Endothelial cell of umbilical vein (primary cell): ENCODE results near the gene KIAA1217.

Source experiments
- CTCF ChIP-seq, 2 donors: IDR thresholded peaks; 1 replicate in 1 of 2; 2 replicates in 1 of 2; pipeline ENCODE4 v1.5.1; 2011; ENCODE audit warnings: low read length in 2 of 2, mild to moderate bottlenecking in 2 of 2, moderate library complexity in 2 of 2, control low read depth in 1 of 2, inconsistent platforms in 1 of 2, low read depth in 1 of 2; ENCODE audit not compliant: insufficient read depth in 1 of 2; ENCODE audit errors: extremely low read depth in 1 of 2
- FOS ChIP-seq: IDR thresholded peaks from 2 replicates; pipeline ENCODE4 v1.6.1; 2011; ENCODE audit warnings: mild to moderate bottlenecking, low read length, moderate library complexity, borderline replicate concordance; ENCODE audit not compliant: insufficient read depth
- JUN ChIP-seq: IDR thresholded peaks from 2 replicates; pipeline ENCODE4 v1.6.1; 2011; ENCODE audit warnings: borderline replicate concordance, low read depth; ENCODE audit not compliant: insufficient read length, insufficient read depth
- MYC ChIP-seq: IDR thresholded peaks from one replicate; pipeline ENCODE4 v1.6.1; 2011; ENCODE audit warnings: mild to moderate bottlenecking, low read depth, low read length
- POLR2A ChIP-seq: IDR thresholded peaks from 2 replicates; pipeline ENCODE4 v1.6.1; 2012; ENCODE audit warnings: low read depth, mild to moderate bottlenecking, control low read depth, low read length
- POLR2AphosphoS5 ChIP-seq: IDR thresholded peaks from 2 replicates; pipeline ENCODE4 v1.6.1; 2012; ENCODE audit warnings: low read depth, mild to moderate bottlenecking, control low read depth, low read length, moderate library complexity; ENCODE audit not compliant: insufficient read depth

GRCh38 chr10:24333736-24334135 is 124.8 kb downstream of the KIAA1217 start:
- TF ChIP-seq CTCF (IDR thresholded peaks at IDR 0.05; ENCODE audit: extremely low read depth in 1 of 2, insufficient read depth in 1 of 2, low read depth in 1 of 2, low read length in 2 of 2) (no peak), POLR2AphosphoS5 (no peak), POLR2A (no peak), JUN (no peak), MYC (no peak), FOS (no peak)
